ENCODE measurements around the gene FKBP5.

DNA sequence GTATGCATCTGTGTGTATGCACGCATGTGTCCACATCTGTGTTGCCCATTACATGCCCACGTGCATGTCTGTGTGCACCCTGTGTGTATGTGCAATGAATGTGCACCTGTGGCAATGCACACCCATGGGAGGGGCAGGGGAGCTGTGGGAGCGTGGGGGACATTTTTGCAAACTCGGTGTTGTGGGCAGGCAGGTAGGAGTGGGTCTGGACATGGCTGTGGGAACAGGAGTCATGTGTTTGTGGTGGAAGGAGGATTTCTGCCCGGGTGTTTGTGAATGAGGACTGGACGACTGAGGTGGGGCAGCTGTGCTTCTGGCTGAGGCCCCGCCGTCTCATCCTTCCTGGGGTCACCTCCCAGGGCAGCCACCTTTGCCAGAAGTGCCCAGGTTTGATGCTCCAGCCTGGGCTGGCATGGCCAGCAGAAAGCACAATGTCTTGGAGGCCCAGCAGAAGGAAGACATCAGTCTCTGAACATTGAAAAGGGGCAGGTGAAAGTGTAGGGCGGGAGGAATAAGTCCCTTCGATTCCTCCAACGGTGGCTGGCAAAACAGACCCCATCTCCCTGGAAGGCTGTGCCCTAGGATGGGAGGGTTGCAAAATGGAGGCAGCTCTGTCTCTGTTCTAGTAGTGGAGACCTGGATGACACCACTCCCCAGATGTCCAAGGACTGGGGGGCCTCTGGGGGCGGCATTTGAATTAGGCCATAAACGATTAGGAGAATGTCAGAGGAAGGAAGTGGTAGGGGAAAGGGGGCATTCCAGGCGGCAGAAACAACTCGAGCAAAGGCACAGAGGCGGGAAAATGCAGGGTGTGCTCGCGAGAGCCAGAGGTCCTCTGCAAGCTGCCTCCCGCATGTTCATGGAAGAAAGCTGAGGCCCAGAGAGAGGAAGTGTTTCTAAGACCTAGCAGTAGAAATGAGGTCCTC is 29.0 kb upstream of the FKBP5 start:
- TF ChIP-seq CTCF (conservative IDR thresholded peaks at IDR 0.05; ENCODE audit: low read depth, low read length) (no peak), EZH2 (IDR thresholded peaks at IDR 0.05; ENCODE audit: low read length, unreplicated experiment) (no peak)

Measured in PC-3 (cell line).